WTC11 (cell line): ENCODE data around the gene ISG20. TPM values are rescaled to one million over a fixed set of nuclear protein-coding genes. Genes with fewer than 3 reads are reported as not detected.

Experiments used
- ATAC-seq: fragments of 200-7000 bp; cut with Tn5 transposase; 2 replicates; pipeline ENCODE4 v1.10.0; 2021; ENCODE audit warnings: mild to moderate bottlenecking, moderate library complexity
- CTCF ChIA-PET: fragments of 300-600 bp; sonication (Branson Sonifier 250); formaldehyde crosslinking; loops from one replicate; lab custom pipeline; 2021; ENCODE audit warnings: antibody characterized with exemption; lab: Charles Lee
- POLR2A ChIA-PET: fragments of 350-600 bp; sonication (Branson Sonifier 250); formaldehyde crosslinking; loops from one replicate; lab custom pipeline; 2021; ENCODE audit warnings: antibody characterized with exemption; lab: Charles Lee
- DNase-seq: peaks from one replicate; pipeline ENCODE4 v3.0.0; 2021; ENCODE audit warnings: low spot score
- H3K27ac Mint-ChIP-seq: 2 replicates; pipeline ENCODE4 v1.8.0; 2021; ENCODE audit warnings: mixed read lengths
- H3K27me3 Mint-ChIP-seq: 2 replicates; pipeline ENCODE4 v1.8.0; 2021; ENCODE audit warnings: low read depth, mild to moderate bottlenecking, moderate library complexity, mixed read lengths
- H3K36me3 Mint-ChIP-seq: 2 replicates; pipeline ENCODE4 v1.8.0; 2021; ENCODE audit warnings: mixed read lengths
- H3K4me1 Mint-ChIP-seq: 2 replicates; pipeline ENCODE4 v1.8.0; 2022; ENCODE audit warnings: mixed read lengths
- H3K4me3 Mint-ChIP-seq: 2 replicates; pipeline ENCODE4 v1.8.0; 2021; ENCODE audit warnings: mild to moderate bottlenecking, moderate library complexity, mixed read lengths
- H3K9me3 Mint-ChIP-seq: 2 replicates; pipeline ENCODE4 v1.8.0; 2021; ENCODE audit warnings: mixed read lengths
- ELF4 ChIP-seq: sonication (generic); formaldehyde crosslinking; IDR thresholded peaks from 2 replicates; pipeline ENCODE4 v1.8.1; 2022; ENCODE audit warnings: low read depth, mild to moderate bottlenecking, moderate library complexity, missing genetic modification reagents
- ESRRA ChIP-seq: sonication (generic); formaldehyde crosslinking; IDR thresholded peaks from 2 replicates; pipeline ENCODE4 v1.8.1; 2022; ENCODE audit warnings: mild to moderate bottlenecking, missing genetic modification reagents, borderline replicate concordance
- HMGA2 ChIP-seq: fragments of 250-450 bp; sonication (Bioruptor Pico); IDR thresholded peaks from 2 replicates; pipeline ENCODE4 v1.4.0; 2021; ENCODE audit warnings: mild to moderate bottlenecking, moderate library complexity
- JAZF1 ChIP-seq: fragments of 250-450 bp; sonication (Bioruptor Pico); IDR thresholded peaks from 2 replicates; pipeline ENCODE4 v1.9.0; 2021; ENCODE audit warnings: moderate library complexity, mild to moderate bottlenecking, inconsistent platforms
- JUN ChIP-seq: sonication (generic); formaldehyde crosslinking; IDR thresholded peaks from 2 replicates; pipeline ENCODE4 v1.8.0; 2023; ENCODE audit warnings: mild to moderate bottlenecking, missing genetic modification reagents
- RELA ChIP-seq: sonication (generic); formaldehyde crosslinking; IDR thresholded peaks from 2 replicates; pipeline ENCODE4 v1.8.1; 2022; ENCODE audit warnings: missing genetic modification reagents, mild to moderate bottlenecking, borderline replicate concordance
- SMAD4 ChIP-seq: sonication (generic); formaldehyde crosslinking; IDR thresholded peaks from 2 replicates; pipeline ENCODE4 v1.8.0; 2022; ENCODE audit warnings: mild to moderate bottlenecking, missing genetic modification reagents
- SP1 ChIP-seq: sonication (generic); formaldehyde crosslinking; conservative IDR thresholded peaks from 2 replicates; pipeline ENCODE4 v1.8.1; 2022; ENCODE audit warnings: missing genetic modification reagents
- ZNF232 ChIP-seq: sonication (generic); formaldehyde crosslinking; IDR thresholded peaks from 2 replicates; pipeline ENCODE4 v1.8.0; 2022; ENCODE audit warnings: mild to moderate bottlenecking, missing genetic modification reagents
- ZNF396 ChIP-seq: fragments of 250-450 bp; sonication (Bioruptor Pico); IDR thresholded peaks from 2 replicates; pipeline ENCODE4 v1.8.0; 2021; ENCODE audit warnings: mild to moderate bottlenecking, moderate library complexity, borderline replicate concordance
- total RNA-seq: library from RNA; stranded (reverse); gene quantifications from 3 replicates; pipeline ENCODE4 v1.2.3, GENCODE V29; 2021
- TF ChIP-seq, protein P1 (sequence below): sonication (generic); formaldehyde crosslinking; IDR thresholded peaks from 2 replicates; pipeline ENCODE4 v1.8.0; 2023; ENCODE audit warnings: missing genetic modification reagents, mild to moderate bottlenecking, borderline replicate concordance
- TF ChIP-seq, protein P2 (sequence below): sonication (generic); formaldehyde crosslinking; IDR thresholded peaks from 2 replicates; pipeline ENCODE4 v1.8.1; 2023; ENCODE audit warnings: mild to moderate bottlenecking, missing genetic modification reagents, borderline replicate concordance
- TF ChIP-seq, protein P3 (sequence below): sonication (generic); formaldehyde crosslinking; IDR thresholded peaks from 2 replicates; pipeline ENCODE4 v1.8.0; 2022; ENCODE audit warnings: mild to moderate bottlenecking, missing genetic modification reagents
- TF ChIP-seq, protein P4 (sequence below): sonication (generic); formaldehyde crosslinking; IDR thresholded peaks from 2 replicates; pipeline ENCODE4 v1.8.0; 2023; ENCODE audit warnings: missing genetic modification reagents
- TF ChIP-seq, protein P5 (sequence below): sonication (generic); formaldehyde crosslinking; IDR thresholded peaks from 2 replicates; pipeline ENCODE4 v1.8.0; 2023; ENCODE audit warnings: mild to moderate bottlenecking, missing genetic modification reagents
- TF ChIP-seq, protein P6 (sequence below): sonication (generic); formaldehyde crosslinking; IDR thresholded peaks from 2 replicates; pipeline ENCODE4 v1.8.0; 2022; ENCODE audit warnings: mild to moderate bottlenecking, missing genetic modification reagents
- TF ChIP-seq, protein P7 (sequence below): sonication (generic); formaldehyde crosslinking; IDR thresholded peaks from 2 replicates; pipeline ENCODE4 v1.8.1; 2023; ENCODE audit warnings: mild to moderate bottlenecking, moderate library complexity, missing genetic modification reagents
- TF ChIP-seq, protein P8 (sequence below): fragments of 250-450 bp; sonication (Bioruptor Pico); IDR thresholded peaks from 2 replicates; pipeline ENCODE4 v1.9.0; 2021; ENCODE audit warnings: moderate library complexity, mild to moderate bottlenecking, inconsistent platforms, borderline replicate concordance
- TF ChIP-seq, protein P9 (sequence below): sonication (generic); formaldehyde crosslinking; IDR thresholded peaks from 2 replicates; pipeline ENCODE4 v1.8.1; 2023; ENCODE audit warnings: mild to moderate bottlenecking, missing genetic modification reagents, moderate library complexity

ISG20 gene
- total RNA-seq, 1 experiment from 2014 or later: 5.6 TPM

DNA sequence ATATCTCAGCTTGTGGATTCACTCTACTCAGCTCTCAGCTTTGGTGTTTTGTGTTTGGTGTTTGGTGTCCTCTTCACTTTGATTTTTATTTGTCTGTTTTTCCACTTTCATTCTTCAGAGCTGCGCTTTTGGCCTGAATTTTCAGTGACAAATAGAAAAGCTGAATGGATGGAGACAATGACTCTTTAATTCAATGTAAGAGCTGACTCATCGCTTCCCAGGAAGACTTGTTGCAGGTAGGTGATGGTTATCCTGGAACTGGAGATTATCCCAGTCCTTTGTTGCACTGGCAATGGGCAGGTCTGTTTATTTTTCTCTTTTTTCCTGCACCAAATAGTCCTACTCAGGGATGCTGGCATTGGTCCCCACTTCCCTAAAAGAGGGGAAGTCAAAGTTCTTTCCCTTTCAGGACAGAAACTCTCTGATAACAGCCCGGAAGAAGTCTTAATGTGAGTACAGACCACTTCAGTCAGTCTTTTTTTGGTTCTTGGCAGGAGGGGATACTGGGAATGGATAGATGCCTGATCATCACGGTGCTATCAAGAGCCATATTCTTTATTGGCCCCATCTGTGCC, 30.1 kb upstream of the ISG20 start:
- POLR2A ChIA-PET: interaction anchor here (0.8 kb wide), 1 partner anchor 41 kb away, joined by 3 read pairs; no protein-coding TSS in a partner anchor
- Mint-ChIP-seq H3K27me3 (peaks cover 86% of the 10 kb centered on the region), H3K4me1 (peaks cover 84% of the 10 kb centered on the region), H3K36me3 (no peaks in the 10 kb centered on the region), H3K4me3 (no peak overlapping the region), H3K9me3 (no peaks in the 10 kb centered on the region), H3K27ac (no peak overlapping the region)
- DNase-seq: no peak
- ATAC-seq: no peak
- CTCF ChIA-PET: interaction anchor here (0.9 to 1.1 kb wide), 2 partner anchors 130 to 142 kb away, joined by 3 read pairs; partner anchors contain the start of genes MRPL46 and MRPS11
- TF ChIP-seq, protein P1, sequence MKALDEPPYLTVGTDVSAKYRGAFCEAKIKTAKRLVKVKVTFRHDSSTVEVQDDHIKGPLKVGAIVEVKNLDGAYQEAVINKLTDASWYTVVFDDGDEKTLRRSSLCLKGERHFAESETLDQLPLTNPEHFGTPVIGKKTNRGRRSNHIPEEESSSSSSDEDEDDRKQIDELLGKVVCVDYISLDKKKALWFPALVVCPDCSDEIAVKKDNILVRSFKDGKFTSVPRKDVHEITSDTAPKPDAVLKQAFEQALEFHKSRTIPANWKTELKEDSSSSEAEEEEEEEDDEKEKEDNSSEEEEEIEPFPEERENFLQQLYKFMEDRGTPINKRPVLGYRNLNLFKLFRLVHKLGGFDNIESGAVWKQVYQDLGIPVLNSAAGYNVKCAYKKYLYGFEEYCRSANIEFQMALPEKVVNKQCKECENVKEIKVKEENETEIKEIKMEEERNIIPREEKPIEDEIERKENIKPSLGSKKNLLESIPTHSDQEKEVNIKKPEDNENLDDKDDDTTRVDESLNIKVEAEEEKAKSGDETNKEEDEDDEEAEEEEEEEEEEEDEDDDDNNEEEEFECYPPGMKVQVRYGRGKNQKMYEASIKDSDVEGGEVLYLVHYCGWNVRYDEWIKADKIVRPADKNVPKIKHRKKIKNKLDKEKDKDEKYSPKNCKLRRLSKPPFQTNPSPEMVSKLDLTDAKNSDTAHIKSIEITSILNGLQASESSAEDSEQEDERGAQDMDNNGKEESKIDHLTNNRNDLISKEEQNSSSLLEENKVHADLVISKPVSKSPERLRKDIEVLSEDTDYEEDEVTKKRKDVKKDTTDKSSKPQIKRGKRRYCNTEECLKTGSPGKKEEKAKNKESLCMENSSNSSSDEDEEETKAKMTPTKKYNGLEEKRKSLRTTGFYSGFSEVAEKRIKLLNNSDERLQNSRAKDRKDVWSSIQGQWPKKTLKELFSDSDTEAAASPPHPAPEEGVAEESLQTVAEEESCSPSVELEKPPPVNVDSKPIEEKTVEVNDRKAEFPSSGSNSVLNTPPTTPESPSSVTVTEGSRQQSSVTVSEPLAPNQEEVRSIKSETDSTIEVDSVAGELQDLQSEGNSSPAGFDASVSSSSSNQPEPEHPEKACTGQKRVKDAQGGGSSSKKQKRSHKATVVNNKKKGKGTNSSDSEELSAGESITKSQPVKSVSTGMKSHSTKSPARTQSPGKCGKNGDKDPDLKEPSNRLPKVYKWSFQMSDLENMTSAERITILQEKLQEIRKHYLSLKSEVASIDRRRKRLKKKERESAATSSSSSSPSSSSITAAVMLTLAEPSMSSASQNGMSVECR (CRISPR knock-in tag): no peak
- TF ChIP-seq JAZF1 (no peak), ELF4 (CRISPR knock-in tag) (no peak), JUN (CRISPR knock-in tag) (no peak), RELA (CRISPR knock-in tag) (no peak), SMAD4 (CRISPR knock-in tag) (no peak), HMGA2 (CRISPR knock-in tag) (no peak), ZNF232 (no peak), ESRRA (no peak), ZNF396 (CRISPR knock-in tag) (no peak), SP1 (CRISPR knock-in tag) (no peak)
- TF ChIP-seq, protein P2, sequence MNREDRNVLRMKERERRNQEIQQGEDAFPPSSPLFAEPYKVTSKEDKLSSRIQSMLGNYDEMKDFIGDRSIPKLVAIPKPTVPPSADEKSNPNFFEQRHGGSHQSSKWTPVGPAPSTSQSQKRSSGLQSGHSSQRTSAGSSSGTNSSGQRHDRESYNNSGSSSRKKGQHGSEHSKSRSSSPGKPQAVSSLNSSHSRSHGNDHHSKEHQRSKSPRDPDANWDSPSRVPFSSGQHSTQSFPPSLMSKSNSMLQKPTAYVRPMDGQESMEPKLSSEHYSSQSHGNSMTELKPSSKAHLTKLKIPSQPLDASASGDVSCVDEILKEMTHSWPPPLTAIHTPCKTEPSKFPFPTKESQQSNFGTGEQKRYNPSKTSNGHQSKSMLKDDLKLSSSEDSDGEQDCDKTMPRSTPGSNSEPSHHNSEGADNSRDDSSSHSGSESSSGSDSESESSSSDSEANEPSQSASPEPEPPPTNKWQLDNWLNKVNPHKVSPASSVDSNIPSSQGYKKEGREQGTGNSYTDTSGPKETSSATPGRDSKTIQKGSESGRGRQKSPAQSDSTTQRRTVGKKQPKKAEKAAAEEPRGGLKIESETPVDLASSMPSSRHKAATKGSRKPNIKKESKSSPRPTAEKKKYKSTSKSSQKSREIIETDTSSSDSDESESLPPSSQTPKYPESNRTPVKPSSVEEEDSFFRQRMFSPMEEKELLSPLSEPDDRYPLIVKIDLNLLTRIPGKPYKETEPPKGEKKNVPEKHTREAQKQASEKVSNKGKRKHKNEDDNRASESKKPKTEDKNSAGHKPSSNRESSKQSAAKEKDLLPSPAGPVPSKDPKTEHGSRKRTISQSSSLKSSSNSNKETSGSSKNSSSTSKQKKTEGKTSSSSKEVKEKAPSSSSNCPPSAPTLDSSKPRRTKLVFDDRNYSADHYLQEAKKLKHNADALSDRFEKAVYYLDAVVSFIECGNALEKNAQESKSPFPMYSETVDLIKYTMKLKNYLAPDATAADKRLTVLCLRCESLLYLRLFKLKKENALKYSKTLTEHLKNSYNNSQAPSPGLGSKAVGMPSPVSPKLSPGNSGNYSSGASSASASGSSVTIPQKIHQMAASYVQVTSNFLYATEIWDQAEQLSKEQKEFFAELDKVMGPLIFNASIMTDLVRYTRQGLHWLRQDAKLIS (CRISPR knock-in tag): no peak
- TF ChIP-seq, protein P3, sequence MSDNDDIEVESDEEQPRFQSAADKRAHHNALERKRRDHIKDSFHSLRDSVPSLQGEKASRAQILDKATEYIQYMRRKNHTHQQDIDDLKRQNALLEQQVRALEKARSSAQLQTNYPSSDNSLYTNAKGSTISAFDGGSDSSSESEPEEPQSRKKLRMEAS (CRISPR knock-in tag): no peak
- TF ChIP-seq, protein P4, sequence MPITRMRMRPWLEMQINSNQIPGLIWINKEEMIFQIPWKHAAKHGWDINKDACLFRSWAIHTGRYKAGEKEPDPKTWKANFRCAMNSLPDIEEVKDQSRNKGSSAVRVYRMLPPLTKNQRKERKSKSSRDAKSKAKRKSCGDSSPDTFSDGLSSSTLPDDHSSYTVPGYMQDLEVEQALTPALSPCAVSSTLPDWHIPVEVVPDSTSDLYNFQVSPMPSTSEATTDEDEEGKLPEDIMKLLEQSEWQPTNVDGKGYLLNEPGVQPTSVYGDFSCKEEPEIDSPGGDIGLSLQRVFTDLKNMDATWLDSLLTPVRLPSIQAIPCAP (CRISPR knock-in tag): no peak
- TF ChIP-seq, protein P5, sequence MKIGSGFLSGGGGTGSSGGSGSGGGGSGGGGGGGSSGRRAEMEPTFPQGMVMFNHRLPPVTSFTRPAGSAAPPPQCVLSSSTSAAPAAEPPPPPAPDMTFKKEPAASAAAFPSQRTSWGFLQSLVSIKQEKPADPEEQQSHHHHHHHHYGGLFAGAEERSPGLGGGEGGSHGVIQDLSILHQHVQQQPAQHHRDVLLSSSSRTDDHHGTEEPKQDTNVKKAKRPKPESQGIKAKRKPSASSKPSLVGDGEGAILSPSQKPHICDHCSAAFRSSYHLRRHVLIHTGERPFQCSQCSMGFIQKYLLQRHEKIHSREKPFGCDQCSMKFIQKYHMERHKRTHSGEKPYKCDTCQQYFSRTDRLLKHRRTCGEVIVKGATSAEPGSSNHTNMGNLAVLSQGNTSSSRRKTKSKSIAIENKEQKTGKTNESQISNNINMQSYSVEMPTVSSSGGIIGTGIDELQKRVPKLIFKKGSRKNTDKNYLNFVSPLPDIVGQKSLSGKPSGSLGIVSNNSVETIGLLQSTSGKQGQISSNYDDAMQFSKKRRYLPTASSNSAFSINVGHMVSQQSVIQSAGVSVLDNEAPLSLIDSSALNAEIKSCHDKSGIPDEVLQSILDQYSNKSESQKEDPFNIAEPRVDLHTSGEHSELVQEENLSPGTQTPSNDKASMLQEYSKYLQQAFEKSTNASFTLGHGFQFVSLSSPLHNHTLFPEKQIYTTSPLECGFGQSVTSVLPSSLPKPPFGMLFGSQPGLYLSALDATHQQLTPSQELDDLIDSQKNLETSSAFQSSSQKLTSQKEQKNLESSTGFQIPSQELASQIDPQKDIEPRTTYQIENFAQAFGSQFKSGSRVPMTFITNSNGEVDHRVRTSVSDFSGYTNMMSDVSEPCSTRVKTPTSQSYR (CRISPR knock-in tag): no peak
- TF ChIP-seq, protein P6, sequence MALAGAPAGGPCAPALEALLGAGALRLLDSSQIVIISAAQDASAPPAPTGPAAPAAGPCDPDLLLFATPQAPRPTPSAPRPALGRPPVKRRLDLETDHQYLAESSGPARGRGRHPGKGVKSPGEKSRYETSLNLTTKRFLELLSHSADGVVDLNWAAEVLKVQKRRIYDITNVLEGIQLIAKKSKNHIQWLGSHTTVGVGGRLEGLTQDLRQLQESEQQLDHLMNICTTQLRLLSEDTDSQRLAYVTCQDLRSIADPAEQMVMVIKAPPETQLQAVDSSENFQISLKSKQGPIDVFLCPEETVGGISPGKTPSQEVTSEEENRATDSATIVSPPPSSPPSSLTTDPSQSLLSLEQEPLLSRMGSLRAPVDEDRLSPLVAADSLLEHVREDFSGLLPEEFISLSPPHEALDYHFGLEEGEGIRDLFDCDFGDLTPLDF (CRISPR knock-in tag): no peak
- TF ChIP-seq, protein P7, sequence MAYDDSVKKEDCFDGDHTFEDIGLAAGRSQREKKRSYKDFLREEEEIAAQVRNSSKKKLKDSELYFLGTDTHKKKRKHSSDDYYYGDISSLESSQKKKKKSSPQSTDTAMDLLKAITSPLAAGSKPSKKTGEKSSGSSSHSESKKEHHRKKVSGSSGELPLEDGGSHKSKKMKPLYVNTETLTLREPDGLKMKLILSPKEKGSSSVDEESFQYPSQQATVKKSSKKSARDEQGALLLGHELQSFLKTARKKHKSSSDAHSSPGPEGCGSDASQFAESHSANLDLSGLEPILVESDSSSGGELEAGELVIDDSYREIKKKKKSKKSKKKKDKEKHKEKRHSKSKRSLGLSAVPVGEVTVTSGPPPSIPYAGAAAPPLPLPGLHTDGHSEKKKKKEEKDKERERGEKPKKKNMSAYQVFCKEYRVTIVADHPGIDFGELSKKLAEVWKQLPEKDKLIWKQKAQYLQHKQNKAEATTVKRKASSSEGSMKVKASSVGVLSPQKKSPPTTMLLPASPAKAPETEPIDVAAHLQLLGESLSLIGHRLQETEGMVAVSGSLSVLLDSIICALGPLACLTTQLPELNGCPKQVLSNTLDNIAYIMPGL (CRISPR knock-in tag): no peak
- TF ChIP-seq, protein P8, sequence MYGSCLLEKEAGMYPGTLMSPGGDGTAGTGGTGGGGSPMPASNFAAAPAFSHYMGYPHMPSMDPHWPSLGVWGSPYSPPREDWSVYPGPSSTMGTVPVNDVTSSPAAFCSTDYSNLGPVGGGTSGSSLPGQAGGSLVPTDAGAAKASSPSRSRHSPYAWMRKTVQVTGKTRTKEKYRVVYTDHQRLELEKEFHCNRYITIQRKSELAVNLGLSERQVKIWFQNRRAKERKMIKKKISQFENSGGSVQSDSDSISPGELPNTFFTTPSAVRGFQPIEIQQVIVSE (CRISPR knock-in tag): no peak
- TF ChIP-seq, protein P9, sequence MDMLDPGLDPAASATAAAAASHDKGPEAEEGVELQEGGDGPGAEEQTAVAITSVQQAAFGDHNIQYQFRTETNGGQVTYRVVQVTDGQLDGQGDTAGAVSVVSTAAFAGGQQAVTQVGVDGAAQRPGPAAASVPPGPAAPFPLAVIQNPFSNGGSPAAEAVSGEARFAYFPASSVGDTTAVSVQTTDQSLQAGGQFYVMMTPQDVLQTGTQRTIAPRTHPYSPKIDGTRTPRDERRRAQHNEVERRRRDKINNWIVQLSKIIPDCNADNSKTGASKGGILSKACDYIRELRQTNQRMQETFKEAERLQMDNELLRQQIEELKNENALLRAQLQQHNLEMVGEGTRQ (CRISPR knock-in tag): no peak
